ENCODE measurements around the gene GADD45B. TPM values are rescaled to one million over a fixed set of nuclear protein-coding genes. Genes with fewer than 3 reads are reported as not detected.

GADD45B gene
- polyA plus RNA-seq, 1 donor from 2014 or later, result not detected

DNA sequence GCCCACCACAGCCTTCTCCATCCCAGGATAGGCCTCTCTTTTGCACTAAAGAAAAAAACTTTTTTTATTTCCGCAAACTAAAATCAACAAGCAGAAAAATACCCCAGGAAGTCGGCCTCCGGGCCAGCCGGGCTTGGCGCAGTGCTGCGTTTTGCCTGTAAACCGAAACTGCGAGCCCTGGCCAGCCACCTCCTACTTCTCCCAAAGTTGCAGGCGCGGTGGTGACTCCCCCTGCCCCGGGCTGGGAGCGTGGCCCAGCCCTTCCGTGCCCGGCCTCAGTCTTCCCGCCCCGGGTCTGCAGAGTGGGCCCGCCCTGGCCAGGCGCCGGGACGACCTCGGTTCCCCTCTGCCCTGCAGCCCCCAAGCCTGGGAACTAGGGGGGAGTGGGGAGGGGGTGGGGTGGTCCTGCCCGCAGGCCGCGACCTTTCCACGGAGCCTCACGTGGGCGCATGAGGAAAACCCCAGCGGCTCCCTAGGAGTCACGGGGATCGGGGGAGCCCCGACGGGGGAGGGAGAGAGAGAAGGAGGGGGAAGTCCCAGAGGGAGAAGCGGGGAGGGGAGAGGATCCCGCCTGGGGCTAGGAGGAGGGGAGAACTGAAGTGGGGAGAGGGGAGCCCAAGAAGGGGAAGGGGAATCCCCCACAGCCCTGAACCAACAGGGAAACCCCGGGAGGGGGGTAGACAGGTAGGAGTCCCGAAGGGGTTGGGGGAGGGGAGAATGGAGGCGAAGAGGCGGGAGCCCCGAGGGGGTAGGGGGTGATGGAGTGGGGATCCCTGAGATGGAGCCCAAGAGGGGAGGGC is 3.0 kb downstream of the GADD45B start:
- H3K36me3 ChIP-seq (ENCODE audit: insufficient read depth, low read length), result no peaks in the 10 kb centered on the region
- H3K4me2 ChIP-seq (ENCODE audit: low read length), result no peak overlapping the region
- H3K9me3 ChIP-seq (ENCODE audit: low read length), result no peaks in the 10 kb centered on the region
- TF ChIP-seq EP300 (conservative IDR thresholded peaks at IDR 0.05; ENCODE audit: poor library complexity, severe bottlenecking) (no peak), POLR2AphosphoS5 (IDR thresholded peaks at IDR 0.05) (no peak), TAF1 (IDR thresholded peaks at IDR 0.05; ENCODE audit: low read depth) (no peak), RAD21 (conservative IDR thresholded peaks at IDR 0.05) (no peak), SMC3 (conservative IDR thresholded peaks at IDR 0.05; ENCODE audit: poor library complexity) (no peak), MXI1 (conservative IDR thresholded peaks at IDR 0.05; ENCODE audit: poor library complexity, severe bottlenecking) (no peak), EZH2 (IDR thresholded peaks at IDR 0.05; ENCODE audit: borderline replicate concordance, insufficient read depth, low read length, poor library complexity, severe bottlenecking) (no peak)
- TF ChIP-seq, protein P1, sequence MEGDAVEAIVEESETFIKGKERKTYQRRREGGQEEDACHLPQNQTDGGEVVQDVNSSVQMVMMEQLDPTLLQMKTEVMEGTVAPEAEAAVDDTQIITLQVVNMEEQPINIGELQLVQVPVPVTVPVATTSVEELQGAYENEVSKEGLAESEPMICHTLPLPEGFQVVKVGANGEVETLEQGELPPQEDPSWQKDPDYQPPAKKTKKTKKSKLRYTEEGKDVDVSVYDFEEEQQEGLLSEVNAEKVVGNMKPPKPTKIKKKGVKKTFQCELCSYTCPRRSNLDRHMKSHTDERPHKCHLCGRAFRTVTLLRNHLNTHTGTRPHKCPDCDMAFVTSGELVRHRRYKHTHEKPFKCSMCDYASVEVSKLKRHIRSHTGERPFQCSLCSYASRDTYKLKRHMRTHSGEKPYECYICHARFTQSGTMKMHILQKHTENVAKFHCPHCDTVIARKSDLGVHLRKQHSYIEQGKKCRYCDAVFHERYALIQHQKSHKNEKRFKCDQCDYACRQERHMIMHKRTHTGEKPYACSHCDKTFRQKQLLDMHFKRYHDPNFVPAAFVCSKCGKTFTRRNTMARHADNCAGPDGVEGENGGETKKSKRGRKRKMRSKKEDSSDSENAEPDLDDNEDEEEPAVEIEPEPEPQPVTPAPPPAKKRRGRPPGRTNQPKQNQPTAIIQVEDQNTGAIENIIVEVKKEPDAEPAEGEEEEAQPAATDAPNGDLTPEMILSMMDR (IDR thresholded peaks at IDR 0.05; ENCODE audit: poor library complexity, severe bottlenecking), result no peak
- TF ChIP-seq, protein P2, sequence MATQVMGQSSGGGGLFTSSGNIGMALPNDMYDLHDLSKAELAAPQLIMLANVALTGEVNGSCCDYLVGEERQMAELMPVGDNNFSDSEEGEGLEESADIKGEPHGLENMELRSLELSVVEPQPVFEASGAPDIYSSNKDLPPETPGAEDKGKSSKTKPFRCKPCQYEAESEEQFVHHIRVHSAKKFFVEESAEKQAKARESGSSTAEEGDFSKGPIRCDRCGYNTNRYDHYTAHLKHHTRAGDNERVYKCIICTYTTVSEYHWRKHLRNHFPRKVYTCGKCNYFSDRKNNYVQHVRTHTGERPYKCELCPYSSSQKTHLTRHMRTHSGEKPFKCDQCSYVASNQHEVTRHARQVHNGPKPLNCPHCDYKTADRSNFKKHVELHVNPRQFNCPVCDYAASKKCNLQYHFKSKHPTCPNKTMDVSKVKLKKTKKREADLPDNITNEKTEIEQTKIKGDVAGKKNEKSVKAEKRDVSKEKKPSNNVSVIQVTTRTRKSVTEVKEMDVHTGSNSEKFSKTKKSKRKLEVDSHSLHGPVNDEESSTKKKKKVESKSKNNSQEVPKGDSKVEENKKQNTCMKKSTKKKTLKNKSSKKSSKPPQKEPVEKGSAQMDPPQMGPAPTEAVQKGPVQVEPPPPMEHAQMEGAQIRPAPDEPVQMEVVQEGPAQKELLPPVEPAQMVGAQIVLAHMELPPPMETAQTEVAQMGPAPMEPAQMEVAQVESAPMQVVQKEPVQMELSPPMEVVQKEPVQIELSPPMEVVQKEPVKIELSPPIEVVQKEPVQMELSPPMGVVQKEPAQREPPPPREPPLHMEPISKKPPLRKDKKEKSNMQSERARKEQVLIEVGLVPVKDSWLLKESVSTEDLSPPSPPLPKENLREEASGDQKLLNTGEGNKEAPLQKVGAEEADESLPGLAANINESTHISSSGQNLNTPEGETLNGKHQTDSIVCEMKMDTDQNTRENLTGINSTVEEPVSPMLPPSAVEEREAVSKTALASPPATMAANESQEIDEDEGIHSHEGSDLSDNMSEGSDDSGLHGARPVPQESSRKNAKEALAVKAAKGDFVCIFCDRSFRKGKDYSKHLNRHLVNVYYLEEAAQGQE (IDR thresholded peaks at IDR 0.05; ENCODE audit: borderline replicate concordance), result no peak
- peaks cover 62% of the 10 kb centered on the region for H3K27me3 ChIP-seq (ENCODE audit: insufficient read depth, low read depth, low read length)
- H3K27ac ChIP-seq (ENCODE audit: low read length), result no peak overlapping the region
- H4K20me1 ChIP-seq (ENCODE audit: insufficient read depth), result no peaks in the 10 kb centered on the region
- no peaks in the 10 kb centered on the region for H3F3A ChIP-seq (ENCODE audit: insufficient read depth, low read length, poor library complexity, severe bottlenecking)
- no peak overlapping the region for H2AFZ ChIP-seq (ENCODE audit: low read depth, low read length)
- H3K4me3 ChIP-seq (ENCODE audit: low read length), result no peak overlapping the region
- H3K9me2 ChIP-seq (ENCODE audit: insufficient read depth, low read length), result no peaks in the 10 kb centered on the region
- H3K79me2 ChIP-seq (replicated peaks; ENCODE audit: insufficient read depth, low read length), result no peaks in the 10 kb centered on the region
- no peak overlapping the region for H3K9ac ChIP-seq (ENCODE audit: low read length)

DNA sequence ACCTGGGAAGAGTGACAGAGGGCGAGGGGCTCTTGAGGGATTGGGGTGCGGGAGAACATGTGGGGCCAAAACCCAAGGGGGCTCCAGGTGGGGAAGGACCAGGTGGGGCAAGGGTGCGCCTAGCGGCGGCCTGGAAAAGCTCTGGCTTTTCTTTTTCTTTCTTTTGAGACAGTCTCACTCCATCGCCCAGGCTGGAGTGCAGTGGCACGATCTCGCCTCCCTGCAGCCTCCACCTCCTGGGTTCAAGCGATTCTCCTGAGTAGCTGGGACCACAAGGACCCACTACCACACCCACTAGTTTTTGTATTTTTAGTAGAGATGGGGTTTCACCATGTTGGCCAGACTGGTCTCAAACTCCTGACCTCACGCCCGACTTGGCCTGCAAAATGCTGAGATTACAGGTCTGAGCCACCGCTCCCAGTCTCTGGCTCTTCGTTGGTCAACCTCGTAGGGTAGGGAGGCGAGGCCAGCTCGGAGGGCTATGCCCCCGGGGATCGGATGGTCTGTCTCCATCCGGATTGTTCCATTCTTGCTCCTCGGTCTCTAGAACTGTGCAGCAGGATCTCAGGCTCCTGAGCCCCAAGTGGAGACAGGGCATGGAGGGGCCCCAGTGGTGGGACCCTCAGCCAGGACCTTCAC is 3.7 kb downstream of the GADD45B start:
- H3K27me3 ChIP-seq (ENCODE audit: insufficient read depth, low read depth, low read length), result peaks cover 61% of the 10 kb centered on the region
- no peaks in the 10 kb centered on the region for H4K20me1 ChIP-seq (ENCODE audit: insufficient read depth)
- TF ChIP-seq MXI1 (conservative IDR thresholded peaks at IDR 0.05; ENCODE audit: poor library complexity, severe bottlenecking), result no peak
- TF ChIP-seq, protein P1 (IDR thresholded peaks at IDR 0.05; ENCODE audit: poor library complexity, severe bottlenecking), result peak; percentile 20
- H3K9me2 ChIP-seq (ENCODE audit: insufficient read depth, low read length), result no peaks in the 10 kb centered on the region
- peaks cover 3% of the 10 kb centered on the region for H3K9me3 ChIP-seq (ENCODE audit: low read length)
- no peaks in the 10 kb centered on the region for H3K79me2 ChIP-seq (replicated peaks; ENCODE audit: insufficient read depth, low read length)
- no peak overlapping the region for H3K4me3 ChIP-seq (ENCODE audit: low read length)
- H3K36me3 ChIP-seq (ENCODE audit: insufficient read depth, low read length), result no peaks in the 10 kb centered on the region
- H3K9ac ChIP-seq (ENCODE audit: low read length), result no peak overlapping the region
- no peaks in the 10 kb centered on the region for H3F3A ChIP-seq (ENCODE audit: insufficient read depth, low read length, poor library complexity, severe bottlenecking)
- H3K27ac ChIP-seq (ENCODE audit: low read length), result no peak overlapping the region
- H2AFZ ChIP-seq (ENCODE audit: low read depth, low read length), result no peak overlapping the region
- no peak overlapping the region for H3K4me2 ChIP-seq (ENCODE audit: low read length)

All from neural cell (in vitro differentiated cells).